ENCODE results near the gene RALGAPA1. TPM values are rescaled to one million over a fixed set of nuclear protein-coding genes. Genes with fewer than 3 reads are reported as not detected.
"Not testable (repeated sequence)": the region's sequence is repeated elsewhere in the genome, so short reads cannot be mapped to it uniquely, and the experiment has no call there.

Gene RALGAPA1
- total RNA-seq, 2 experiments from 2014 or later: 24.1 to 24.7 TPM

GRCh38 chr14:35712466-35712865 lies 96.6 kb downstream of the RALGAPA1 start:
- no peaks in the 10 kb centered on the region for H3K9me3 Mint-ChIP-seq

GRCh38 chr14:35708062-35708461 lies 101.0 kb downstream of the RALGAPA1 start:
- Mint-ChIP-seq H3K4me3 (no peak overlapping the region), H3K4me1 (peaks cover 3% of the 10 kb centered on the region), H3K27me3 (no peaks in the 10 kb centered on the region), H3K27ac (no peak overlapping the region), H3K9me3 (no peaks in the 10 kb centered on the region), H3K36me3 (peaks cover 37% of the 10 kb centered on the region)
- DNase-seq: no peak

More at GRCh38 chr14:35712466-35712865, 96.6 kb downstream of the RALGAPA1 start:
- no peak overlapping the region for H3K4me3 Mint-ChIP-seq
- no peak for DNase-seq
- H3K27ac Mint-ChIP-seq: no peak overlapping the region
- no peaks in the 10 kb centered on the region for H3K27me3 Mint-ChIP-seq
- peaks cover 24% of the 10 kb centered on the region for H3K36me3 Mint-ChIP-seq
- no peaks in the 10 kb centered on the region for H3K4me1 Mint-ChIP-seq

- Mint-ChIP-seq H3K9me3 (no peaks in the 10 kb centered on the region), H3K36me3 (peaks cover 32% of the 10 kb centered on the region), H3K4me1 (peaks cover 3% of the 10 kb centered on the region), H3K27ac (no peak overlapping the region), H3K27me3 (no peaks in the 10 kb centered on the region), H3K4me3 (no peak overlapping the region)
- no peak for DNase-seq
These were observed 103.5 kb downstream of the RALGAPA1 start for GRCh38 chr14:35705636-35706035.

- H3K27ac Mint-ChIP-seq: no peak overlapping the region
- no peak overlapping the region for H3K4me3 Mint-ChIP-seq
- H3K27me3 Mint-ChIP-seq: no peaks in the 10 kb centered on the region
- no peak for DNase-seq
- H3K4me1 Mint-ChIP-seq: peaks cover 3% of the 10 kb centered on the region
- no peaks in the 10 kb centered on the region for H3K9me3 Mint-ChIP-seq
- H3K36me3 Mint-ChIP-seq: peaks cover 31% of the 10 kb centered on the region
These were observed 104.2 kb downstream of the RALGAPA1 start for GRCh38 chr14:35704793-35705493.

- peaks cover 10% of the 10 kb centered on the region for H3K36me3 Mint-ChIP-seq
- H3K27ac Mint-ChIP-seq: no peak overlapping the region
- H3K27me3 Mint-ChIP-seq: no peaks in the 10 kb centered on the region
These were observed 107.6 kb downstream of the RALGAPA1 start for GRCh38 chr14:35701531-35701930.

DNA sequence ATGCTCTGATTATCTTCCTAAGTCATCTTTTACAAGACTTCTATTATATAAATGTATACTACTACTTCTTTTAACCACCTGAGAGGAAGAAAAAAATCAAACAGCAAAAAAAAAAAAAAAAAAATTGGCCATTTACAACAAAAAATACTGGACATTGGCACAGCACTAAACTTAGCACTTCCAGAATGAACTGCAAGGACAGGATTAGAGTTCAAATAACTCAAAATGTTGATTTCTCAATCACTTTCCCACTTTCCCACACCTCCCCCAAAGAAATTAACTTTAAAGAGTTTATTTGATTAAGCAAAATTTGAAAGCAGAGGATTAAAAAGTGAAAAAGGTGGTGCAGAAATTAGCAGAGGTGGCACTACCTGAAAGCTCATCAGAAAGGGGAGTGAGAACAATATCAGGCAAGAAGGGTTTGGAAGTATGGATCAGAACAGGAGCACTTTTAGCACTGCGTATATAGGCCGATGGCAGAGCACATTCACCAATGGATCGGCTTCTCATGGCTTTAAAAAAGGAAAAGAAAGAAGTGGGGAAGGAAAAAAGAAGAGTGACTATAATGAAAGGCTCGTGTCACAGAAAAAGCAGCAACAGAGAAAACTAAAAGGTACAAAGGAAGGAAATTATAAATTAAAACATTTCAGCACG lies 109.2 kb downstream of the RALGAPA1 start:
- Mint-ChIP-seq H3K4me1 (peaks cover 5% of the 10 kb centered on the region), H3K27me3 (no peaks in the 10 kb centered on the region), H3K4me3 (no peak overlapping the region), H3K9me3 (peaks cover 1% of the 10 kb centered on the region), H3K36me3 (no peaks in the 10 kb centered on the region), H3K27ac (no peak overlapping the region)
- no peak for DNase-seq

More at GRCh38 chr14:35701531-35701930, 107.6 kb downstream of the RALGAPA1 start:
- peaks cover 1% of the 10 kb centered on the region for H3K9me3 Mint-ChIP-seq
- DNase-seq: no peak
- H3K4me3 Mint-ChIP-seq: no peak overlapping the region
- peaks cover 7% of the 10 kb centered on the region for H3K4me1 Mint-ChIP-seq

DNA sequence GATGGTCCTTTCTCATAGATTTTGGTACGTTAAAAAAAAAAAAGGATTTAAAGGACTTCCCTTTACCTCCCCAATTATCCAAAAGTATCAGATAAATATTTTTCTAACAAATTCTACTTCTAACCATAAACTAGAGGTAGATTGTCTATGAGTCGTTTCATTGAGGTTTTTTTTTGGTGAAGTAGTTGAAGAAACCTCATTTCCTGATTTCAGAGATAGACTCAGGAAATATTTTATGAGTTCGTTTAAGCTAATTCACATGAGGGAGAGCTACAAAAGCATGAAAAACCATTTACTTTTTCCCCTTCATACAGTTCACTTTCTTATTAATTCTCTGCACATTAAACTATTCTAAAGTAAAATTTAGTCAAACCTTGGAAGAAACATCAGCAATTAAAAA lies 112.5 kb downstream of the RALGAPA1 start:
- peaks cover 5% of the 10 kb centered on the region for H3K4me1 Mint-ChIP-seq
- H3K9me3 Mint-ChIP-seq: peaks cover 1% of the 10 kb centered on the region
- no peak overlapping the region for H3K27ac Mint-ChIP-seq
- no peaks in the 10 kb centered on the region for H3K27me3 Mint-ChIP-seq
- no peak for DNase-seq
- no peaks in the 10 kb centered on the region for H3K36me3 Mint-ChIP-seq
- no peak overlapping the region for H3K4me3 Mint-ChIP-seq

GRCh38 chr14:35696119-35696518 lies 113.0 kb downstream of the RALGAPA1 start:
- Mint-ChIP-seq H3K27ac (no peak overlapping the region), H3K4me1 (peaks cover 5% of the 10 kb centered on the region), H3K4me3 (no peak overlapping the region), H3K27me3 (no peaks in the 10 kb centered on the region), H3K9me3 (peaks cover 1% of the 10 kb centered on the region), H3K36me3 (no peaks in the 10 kb centered on the region)
- DNase-seq: no peak

- no peaks in the 10 kb centered on the region for H3K36me3 Mint-ChIP-seq
- H3K27ac Mint-ChIP-seq: no peak overlapping the region
- DNase-seq: no peak
- peaks cover 1% of the 10 kb centered on the region for H3K9me3 Mint-ChIP-seq
- H3K27me3 Mint-ChIP-seq: no peaks in the 10 kb centered on the region
- no peak overlapping the region for H3K4me3 Mint-ChIP-seq
- peaks cover 5% of the 10 kb centered on the region for H3K4me1 Mint-ChIP-seq
These were observed 113.4 kb downstream of the RALGAPA1 start for GRCh38 chr14:35695647-35696046.

DNA sequence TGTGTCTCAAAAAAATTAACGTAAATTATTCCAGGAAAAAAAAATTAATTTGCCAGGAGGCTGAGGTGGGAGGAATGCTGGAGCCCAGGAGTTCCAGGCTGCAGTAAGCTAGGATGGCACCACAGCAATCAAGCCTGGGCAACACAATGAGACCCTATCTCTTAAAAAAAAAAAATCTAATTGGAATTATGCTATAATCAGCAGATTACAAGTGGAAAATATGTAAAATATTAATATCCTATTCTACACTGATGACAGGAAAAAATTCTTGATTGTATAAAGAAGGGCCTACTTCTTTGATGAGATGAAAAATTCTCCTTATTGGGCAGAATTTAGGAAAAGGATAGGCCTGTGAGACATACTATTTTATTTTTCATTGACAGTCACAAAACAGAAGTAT lies 114.0 kb downstream of the RALGAPA1 start:
- H3K36me3 Mint-ChIP-seq: no peaks in the 10 kb centered on the region
- H3K9me3 Mint-ChIP-seq: peaks cover 1% of the 10 kb centered on the region
- no peak overlapping the region for H3K4me3 Mint-ChIP-seq
- H3K27me3 Mint-ChIP-seq: no peaks in the 10 kb centered on the region
- DNase-seq: no peak
- H3K27ac Mint-ChIP-seq: no peak overlapping the region
- peaks cover 5% of the 10 kb centered on the region for H3K4me1 Mint-ChIP-seq

- DNase-seq: no peak
- peaks cover 2% of the 10 kb centered on the region for H3K36me3 Mint-ChIP-seq
- peak overlapping the region; percentile 75 for H3K27ac Mint-ChIP-seq
These were observed 120.1 kb downstream of the RALGAPA1 start for GRCh38 chr14:35689000-35689460.

DNA sequence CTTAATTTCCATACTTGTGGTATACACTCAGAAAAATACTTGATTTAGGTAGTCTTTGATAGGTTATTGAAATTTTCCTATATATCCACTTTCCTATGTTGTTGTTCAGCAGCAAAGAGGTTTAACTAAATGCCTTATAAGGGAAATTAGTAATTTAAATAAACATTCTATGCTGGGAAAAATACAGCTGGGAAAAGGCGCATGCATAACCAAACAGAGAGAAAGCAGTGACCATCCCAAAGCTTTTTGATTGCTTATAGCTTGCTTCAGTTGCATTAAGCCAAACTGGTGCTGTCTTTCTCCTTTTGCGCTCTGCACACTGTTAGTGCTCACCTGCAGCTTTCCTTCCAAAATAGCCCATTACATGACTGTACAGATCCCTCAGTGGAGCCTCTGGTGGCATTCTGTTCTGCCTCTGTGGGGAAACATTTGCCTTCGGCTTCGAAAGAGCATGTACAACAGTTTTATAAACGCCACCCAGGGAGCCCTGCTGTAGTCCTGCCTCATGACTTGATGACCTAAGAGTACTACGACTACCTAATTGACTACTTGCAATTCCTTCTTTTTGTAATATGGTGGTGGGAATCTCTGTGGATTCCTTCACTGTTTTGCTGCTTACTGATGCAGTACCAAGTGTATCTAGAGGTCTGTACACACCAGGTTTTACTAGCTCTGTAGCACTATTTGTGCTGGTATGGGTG lies 120.8 kb downstream of the RALGAPA1 start:
- Mint-ChIP-seq H3K27ac (peak overlapping the region; percentile 75), H3K9me3 (no peaks in the 10 kb centered on the region)

More at GRCh38 chr14:35689000-35689460, 120.1 kb downstream of the RALGAPA1 start:
- Mint-ChIP-seq H3K9me3 (no peaks in the 10 kb centered on the region), H3K4me1 (peaks cover 12% of the 10 kb centered on the region), H3K27me3 (no peaks in the 10 kb centered on the region), H3K4me3 (no peak overlapping the region)

GRCh38 chr14:35687335-35687939 lies 121.7 kb downstream of the RALGAPA1 start:
- Mint-ChIP-seq H3K4me1 (peaks cover 12% of the 10 kb centered on the region), H3K27me3 (no peaks in the 10 kb centered on the region), H3K27ac (no peak overlapping the region), H3K36me3 (peaks cover 2% of the 10 kb centered on the region), H3K4me3 (no peak overlapping the region), H3K9me3 (no peaks in the 10 kb centered on the region)
- DNase-seq: peak; percentile 16

More for the DNA sequence above, 120.8 kb downstream of the RALGAPA1 start:
- Mint-ChIP-seq H3K27me3 (no peaks in the 10 kb centered on the region), H3K4me3 (no peak overlapping the region), H3K4me1 (peaks cover 12% of the 10 kb centered on the region), H3K36me3 (peaks cover 2% of the 10 kb centered on the region)
- no peak for DNase-seq

- not testable (repeated sequence) for H3K36me3 Mint-ChIP-seq, H3K27me3 Mint-ChIP-seq, H3K4me3 Mint-ChIP-seq
These were observed 125.4 kb downstream of the RALGAPA1 start for GRCh38 chr14:35683688-35684087.

GRCh38 chr14:35682802-35683201 lies 126.3 kb downstream of the RALGAPA1 start:
- no peaks in the 10 kb centered on the region for H3K9me3 Mint-ChIP-seq
- H3K4me3 Mint-ChIP-seq: no peak overlapping the region
- no peaks in the 10 kb centered on the region for H3K27me3 Mint-ChIP-seq
- no peaks in the 10 kb centered on the region for H3K4me1 Mint-ChIP-seq
- H3K27ac Mint-ChIP-seq: no peak overlapping the region
- H3K36me3 Mint-ChIP-seq: no peaks in the 10 kb centered on the region
- no peak for DNase-seq

More at GRCh38 chr14:35683688-35684087, 125.4 kb downstream of the RALGAPA1 start:
- not testable (repeated sequence) for H3K9me3 Mint-ChIP-seq, DNase-seq, H3K27ac Mint-ChIP-seq, H3K4me1 Mint-ChIP-seq
